Measurements from ENCODE around the gene SAMD10.

The SAMD10 gene

GRCh38 chr20:63946986-63947637 is 32.3 kb downstream of the SAMD10 start:
- no peak for DNase-seq
- in situ Hi-C loops (cut with HindIII; ENCODE audit: low pct_ligation_motif_present, low pct_unique_long_range_greater_than_20kb, low sequenced_read_pairs): no loop called here

GRCh38 chr20:63945921-63946920 is 33.2 kb downstream of the SAMD10 start:
- no peak for DNase-seq
- in situ Hi-C loops (cut with HindIII; ENCODE audit: low pct_ligation_motif_present, low pct_unique_long_range_greater_than_20kb, low sequenced_read_pairs): no loop called here

- in situ Hi-C loops (cut with HindIII; ENCODE audit: low pct_ligation_motif_present, low pct_unique_long_range_greater_than_20kb, low sequenced_read_pairs): no loop called here
- DNase-seq: no peak
Observed at GRCh38 chr20:63945031-63945658, 34.3 kb downstream of the SAMD10 start.

DNA sequence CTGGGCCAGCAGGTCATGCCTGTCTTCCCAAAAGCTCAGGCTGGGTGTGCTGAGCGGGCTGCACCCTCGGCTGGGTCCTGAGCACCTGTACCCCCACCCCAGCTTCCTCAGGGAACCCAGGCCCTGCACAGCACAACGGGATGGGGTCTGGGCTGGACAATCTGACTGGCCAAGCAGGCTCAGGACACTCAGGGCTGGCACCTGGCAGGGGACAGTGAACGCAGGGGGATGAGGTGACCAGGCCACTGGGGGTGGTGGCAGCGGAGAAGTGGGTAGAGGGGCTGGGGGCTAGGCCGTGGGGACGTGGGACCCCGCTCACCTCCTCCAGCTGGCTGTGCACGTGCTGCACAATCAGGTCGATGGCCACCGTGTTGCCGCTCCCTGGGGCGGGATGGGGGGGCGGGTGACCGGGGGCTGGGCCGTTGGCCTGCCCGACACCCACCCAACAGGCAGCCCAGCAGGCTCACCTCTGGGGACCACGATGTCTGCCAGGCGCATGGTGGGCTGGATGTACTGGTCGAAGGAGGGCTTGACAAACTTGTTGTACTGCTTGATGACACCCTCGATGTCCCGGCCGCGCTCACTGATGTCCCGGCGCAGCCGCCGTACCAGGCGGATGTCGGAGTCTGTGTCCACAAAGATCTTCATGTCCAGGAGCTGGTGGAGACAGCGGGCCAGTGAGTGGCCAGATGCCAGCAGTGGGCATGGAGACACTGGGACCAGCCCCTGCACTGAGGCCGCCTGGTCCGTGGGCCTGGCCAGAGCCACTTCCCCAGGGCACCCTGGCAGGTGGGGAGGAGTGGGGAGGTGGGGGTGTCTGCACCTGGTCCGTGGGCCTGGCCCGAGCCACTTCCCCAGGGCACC is 35.1 kb downstream of the SAMD10 start:
- in situ Hi-C loops (cut with HindIII; ENCODE audit: low pct_ligation_motif_present, low pct_unique_long_range_greater_than_20kb, low sequenced_read_pairs): no loop called here
- no peak for DNase-seq

- no peak for DNase-seq
- in situ Hi-C loops (cut with HindIII; ENCODE audit: low pct_ligation_motif_present, low pct_unique_long_range_greater_than_20kb, low sequenced_read_pairs): no loop called here
Observed at GRCh38 chr20:63943808-63944077, 35.7 kb downstream of the SAMD10 start.

DNA sequence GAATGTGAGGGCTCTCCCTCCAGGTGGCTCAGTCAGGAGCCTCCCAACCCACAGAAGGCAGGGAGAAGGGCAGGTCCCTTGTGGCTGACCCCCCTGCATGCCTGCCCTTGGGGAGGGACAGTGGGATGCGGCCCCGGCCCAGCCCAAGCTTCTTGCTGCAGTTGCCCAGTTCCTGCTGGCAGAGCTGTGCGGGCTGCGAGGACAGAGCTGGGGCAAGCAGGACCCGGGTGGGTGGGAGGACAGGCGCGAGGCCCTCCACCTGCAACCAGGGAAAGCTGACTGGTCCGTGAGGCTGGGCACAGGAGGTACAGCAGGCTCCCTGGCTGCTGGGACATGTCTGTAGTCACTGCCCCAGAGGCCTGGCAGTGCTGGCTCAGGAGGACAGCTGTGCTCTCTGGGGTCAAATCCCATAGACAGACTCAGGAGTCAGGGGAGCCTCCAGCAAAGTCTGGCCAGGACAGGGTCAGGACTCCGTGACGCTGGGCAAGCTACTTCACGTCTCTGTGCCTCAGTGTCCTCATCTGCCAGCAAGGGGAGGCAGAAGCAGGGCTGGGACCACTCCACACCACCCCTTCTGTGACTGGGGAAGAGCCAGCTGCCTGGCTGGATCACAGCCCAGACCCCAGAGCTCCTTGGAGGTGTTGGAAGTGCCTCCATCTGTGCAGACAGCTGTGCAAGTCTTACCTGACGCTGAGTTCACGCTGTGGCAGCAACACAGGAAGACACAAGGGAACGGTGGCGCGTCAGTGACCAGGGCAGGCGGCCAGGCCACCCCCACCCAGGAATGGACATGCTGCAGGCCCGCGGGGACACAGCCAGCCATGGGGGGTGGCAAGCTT is 36.3 kb downstream of the SAMD10 start:
- in situ Hi-C loops (cut with HindIII; ENCODE audit: low pct_ligation_motif_present, low pct_unique_long_range_greater_than_20kb, low sequenced_read_pairs): no loop called here
- no peak for DNase-seq

- in situ Hi-C loops (cut with HindIII; ENCODE audit: low pct_ligation_motif_present, low pct_unique_long_range_greater_than_20kb, low sequenced_read_pairs): no loop called here
- peak; percentile 5 for DNase-seq
Observed at GRCh38 chr20:63942250-63942951, 37.0 kb downstream of the SAMD10 start.

- no peak for DNase-seq
- in situ Hi-C loops (cut with HindIII; ENCODE audit: low pct_ligation_motif_present, low pct_unique_long_range_greater_than_20kb, low sequenced_read_pairs): no loop called here
Observed at GRCh38 chr20:63941282-63942081, 38.0 kb downstream of the SAMD10 start.

DNA sequence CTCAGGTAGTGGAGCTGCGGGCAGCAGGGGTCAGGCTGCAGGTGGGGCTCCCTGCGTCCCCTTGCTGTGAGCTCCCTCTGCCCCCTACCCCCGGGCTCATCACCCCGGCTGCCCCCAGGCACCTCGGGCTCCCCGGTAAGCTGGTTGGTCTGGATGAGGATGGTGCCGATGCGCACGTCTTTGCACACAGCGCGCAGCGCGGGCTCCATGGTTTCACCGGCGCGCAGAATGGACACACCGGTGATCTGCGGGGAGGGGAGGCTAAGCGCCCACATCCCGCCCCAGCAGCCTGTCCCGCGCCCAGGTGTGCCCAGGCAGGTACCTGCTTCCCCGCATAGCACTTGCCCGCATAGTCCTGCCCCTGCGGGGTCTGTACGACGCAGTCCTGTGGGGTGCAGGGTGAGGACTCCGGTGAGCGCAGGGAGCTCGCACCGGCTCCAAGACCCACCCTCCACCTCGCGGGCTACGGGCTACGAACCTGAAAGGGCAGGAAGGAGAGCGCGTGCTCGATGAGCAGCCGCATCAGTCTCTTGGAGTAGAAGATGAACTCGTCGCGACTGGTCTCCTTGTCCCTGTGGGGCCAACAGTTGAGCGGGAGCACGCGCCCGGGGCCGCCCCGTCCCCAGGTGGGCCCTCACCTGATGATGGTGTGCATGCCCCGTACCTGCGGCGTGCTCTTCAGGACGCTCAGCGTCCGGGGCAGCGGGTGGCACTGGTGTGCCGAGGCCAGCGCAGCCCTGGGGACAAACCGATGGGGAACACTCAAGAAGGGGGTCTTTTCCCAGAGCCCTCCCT is 38.8 kb downstream of the SAMD10 start:
- in situ Hi-C loops (cut with HindIII; ENCODE audit: low pct_ligation_motif_present, low pct_unique_long_range_greater_than_20kb, low sequenced_read_pairs): no loop called here
- no peak for DNase-seq

DNA sequence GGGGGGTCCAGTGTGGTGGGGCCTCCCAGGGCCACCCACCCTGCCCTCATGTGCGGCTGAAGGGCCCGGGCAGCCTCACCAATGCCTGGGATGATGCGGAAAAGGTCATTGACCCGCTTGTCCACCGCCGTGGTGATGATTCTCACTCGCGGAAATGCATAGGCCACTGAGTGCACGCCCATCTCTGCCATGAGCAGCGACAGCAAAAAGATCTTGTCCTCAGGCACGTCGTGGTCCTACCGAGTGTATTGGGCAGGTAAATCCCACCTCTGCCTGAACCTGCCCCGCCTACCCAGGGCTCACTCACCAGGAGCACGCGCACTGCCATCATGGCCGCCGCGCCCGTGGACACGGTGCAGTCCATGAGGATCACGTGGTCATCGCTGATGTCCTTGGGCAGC is 39.4 kb downstream of the SAMD10 start:
- in situ Hi-C loops (cut with HindIII; ENCODE audit: low pct_ligation_motif_present, low pct_unique_long_range_greater_than_20kb, low sequenced_read_pairs): no loop called here
- no peak for DNase-seq

DNA sequence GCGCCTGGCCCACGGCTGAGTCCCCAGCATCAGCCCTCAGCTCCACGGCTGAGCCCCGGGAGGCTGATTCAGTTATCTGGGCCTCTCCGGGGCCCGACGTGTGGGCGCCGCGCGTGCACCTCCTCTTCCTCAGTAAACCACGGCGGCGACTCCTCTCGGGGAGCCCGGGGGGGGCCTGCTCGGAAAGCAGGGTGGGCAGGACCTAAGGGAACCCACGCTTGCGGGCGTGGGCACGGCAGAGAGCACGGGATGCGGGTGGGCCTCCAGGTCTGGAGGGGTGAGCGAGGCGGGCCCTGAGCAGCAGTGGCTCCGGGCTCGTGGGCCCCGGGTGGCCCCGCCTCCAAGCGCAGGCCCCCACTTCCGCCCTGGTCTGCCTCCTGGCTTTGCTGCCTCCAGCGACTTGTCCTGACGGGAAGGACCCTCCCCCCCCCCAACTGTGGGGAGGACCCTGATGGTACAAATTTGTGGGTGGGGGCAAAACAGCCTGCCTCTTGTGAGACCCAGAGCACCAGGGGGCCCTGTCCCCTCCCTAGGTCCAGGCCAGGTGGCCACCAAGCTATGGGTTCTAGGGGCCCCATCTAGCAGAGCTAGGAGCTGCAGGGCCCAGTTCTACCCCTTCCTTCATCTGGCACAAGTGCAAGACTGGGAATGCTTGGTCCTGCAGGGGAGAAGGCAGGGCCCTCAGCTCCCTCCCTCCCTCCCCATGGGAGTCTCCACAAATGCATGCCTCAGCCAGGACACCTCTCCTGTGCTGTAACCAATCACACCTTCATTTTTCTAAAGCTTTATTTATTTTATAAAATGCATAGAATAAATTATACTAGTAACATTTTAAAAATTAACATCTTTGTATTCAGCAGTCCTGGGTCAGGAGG is 40.1 kb downstream of the SAMD10 start:
- no peak for DNase-seq
- in situ Hi-C loops (cut with HindIII; ENCODE audit: low pct_ligation_motif_present, low pct_unique_long_range_greater_than_20kb, low sequenced_read_pairs): no loop called here

DNA sequence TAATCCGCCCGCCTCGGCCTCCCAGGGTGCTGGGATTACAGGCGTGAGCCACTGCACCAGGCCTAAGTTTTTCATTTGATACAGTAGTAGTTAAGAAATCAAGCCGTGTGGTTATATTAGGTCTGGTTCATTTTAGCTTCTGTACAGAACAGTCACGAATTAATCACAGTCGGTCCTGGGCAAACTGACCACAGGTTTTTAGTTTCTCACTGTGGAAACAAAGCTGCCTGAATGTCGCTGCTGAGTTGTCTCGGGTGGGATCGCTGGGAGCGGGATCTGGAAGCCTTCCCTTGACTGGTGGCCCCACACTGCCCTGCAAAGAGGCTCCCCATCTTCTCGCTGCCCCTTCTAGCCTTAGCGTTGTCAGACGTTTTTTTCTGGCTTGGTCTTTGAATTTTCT is 41.8 kb downstream of the SAMD10 start:
- no peak for DNase-seq
- in situ Hi-C loops (cut with HindIII; ENCODE audit: low pct_ligation_motif_present, low pct_unique_long_range_greater_than_20kb, low sequenced_read_pairs): no loop called here

DNA sequence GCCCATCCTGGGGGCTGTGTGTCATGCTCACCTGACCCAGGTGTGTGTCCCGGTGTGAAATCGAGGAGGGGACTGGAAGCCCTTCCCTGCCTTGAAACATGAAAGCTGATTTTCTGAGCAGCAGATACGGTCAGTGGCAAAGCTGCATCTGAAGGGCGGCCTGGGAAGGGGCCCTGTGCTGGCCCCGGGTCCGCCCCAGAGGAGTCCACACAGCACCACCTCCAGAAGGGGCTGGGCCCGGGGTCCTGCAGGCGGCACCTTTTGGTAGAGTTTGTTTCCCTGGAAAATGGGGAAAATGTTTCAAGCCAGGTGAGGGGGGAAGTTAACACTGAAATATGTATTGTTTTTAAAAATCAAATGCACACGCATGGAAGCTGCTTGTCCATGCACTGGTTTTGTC is 44.0 kb downstream of the SAMD10 start:
- no peak for DNase-seq
- in situ Hi-C loops (cut with HindIII; ENCODE audit: low pct_ligation_motif_present, low pct_unique_long_range_greater_than_20kb, low sequenced_read_pairs): no loop called here

GRCh38 chr20:63934271-63935068 is 45.0 kb downstream of the SAMD10 start:
- DNase-seq: no peak
- in situ Hi-C loops (cut with HindIII; ENCODE audit: low pct_ligation_motif_present, low pct_unique_long_range_greater_than_20kb, low sequenced_read_pairs): no loop called here
